HuH-7 (cell line): ENCODE data around the gene ST13.
"Not testable (repeated sequence)": the region's sequence is repeated elsewhere in the genome, so short reads cannot be mapped to it uniquely, and the experiment has no call there.

Experiments used
- DNase-seq: peaks from one replicate; pipeline ENCODE4 v3.0.0; 2011; ENCODE audit warnings: low spot score

The ST13 gene

GRCh38 chr22:40856513-40857308 lies at the start of gene ST13, which contains the start of gene XPNPEP3:
ST13 (minus strand) TSS chr22:40856639; CDS start chr22:40856540, 99 bp downstream.
XPNPEP3 (plus strand) TSS chr22:40857148; CDS start chr22:40857182, 34 bp downstream.
- peak; percentile 85 for DNase-seq

DNA sequence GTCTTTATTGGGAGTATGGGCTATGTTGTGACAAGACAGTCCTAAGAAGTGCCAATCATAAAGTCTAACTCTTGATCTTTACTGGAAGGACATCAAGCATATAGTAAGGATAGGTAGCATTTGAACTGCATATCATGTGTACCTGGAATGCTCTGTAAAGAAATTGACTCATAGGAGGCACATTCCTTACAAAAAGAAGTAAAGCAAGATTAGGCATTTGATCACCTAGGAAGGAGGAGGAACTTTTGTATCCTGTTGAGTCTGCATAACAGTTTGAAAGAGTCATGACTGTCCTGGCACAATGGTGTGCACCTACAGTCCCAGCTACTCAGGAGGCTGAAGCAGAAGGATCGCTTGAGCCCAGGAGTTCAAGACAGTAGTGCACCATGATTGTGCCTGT lies 47.7 kb upstream of the ST13 start:
- no peak for DNase-seq

DNA sequence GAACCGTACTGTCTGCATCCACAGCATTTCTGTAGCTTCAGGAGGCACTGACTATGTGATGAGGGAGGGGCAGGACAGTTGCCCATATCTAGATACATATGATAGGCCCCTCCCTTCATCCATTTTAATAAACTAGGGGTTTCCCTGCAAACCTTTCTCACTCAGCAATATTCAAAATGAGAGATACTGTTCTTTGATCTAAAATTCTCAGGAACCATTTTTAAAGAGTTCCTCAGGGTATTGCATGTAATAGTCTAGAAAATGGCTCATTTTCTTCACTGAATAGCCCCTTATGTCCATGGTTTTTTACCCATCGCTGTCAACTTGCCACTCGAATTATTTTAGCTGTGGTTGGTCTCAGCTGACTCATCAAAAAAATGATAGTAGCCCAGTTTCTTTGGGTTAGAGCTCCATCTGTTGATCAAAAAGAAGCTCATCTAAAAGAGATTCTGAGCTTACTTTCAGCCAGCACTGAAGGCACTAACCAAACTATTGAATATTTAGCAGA lies 42.5 kb upstream of the ST13 start:
- peak; percentile 38 for DNase-seq

DNA sequence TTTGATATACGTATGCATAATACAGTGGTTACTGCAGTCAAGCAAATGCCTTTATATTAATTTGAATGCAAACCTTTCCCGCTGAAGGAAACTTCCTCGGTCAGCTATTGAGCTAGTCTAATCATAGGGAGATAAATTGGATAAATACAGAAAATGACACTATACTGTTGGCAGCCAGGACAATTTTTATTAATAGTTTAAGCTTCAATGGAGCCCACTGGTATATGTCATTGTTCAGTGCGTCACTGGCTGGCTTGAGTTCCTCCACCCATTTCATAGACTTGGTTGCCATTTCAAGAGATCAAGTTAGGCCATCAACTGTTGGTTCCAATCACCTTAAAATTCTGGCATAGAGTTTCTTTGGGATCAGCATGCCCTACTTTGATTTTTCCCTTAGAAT lies 38.0 kb upstream of the ST13 start:
- no peak for DNase-seq

DNA sequence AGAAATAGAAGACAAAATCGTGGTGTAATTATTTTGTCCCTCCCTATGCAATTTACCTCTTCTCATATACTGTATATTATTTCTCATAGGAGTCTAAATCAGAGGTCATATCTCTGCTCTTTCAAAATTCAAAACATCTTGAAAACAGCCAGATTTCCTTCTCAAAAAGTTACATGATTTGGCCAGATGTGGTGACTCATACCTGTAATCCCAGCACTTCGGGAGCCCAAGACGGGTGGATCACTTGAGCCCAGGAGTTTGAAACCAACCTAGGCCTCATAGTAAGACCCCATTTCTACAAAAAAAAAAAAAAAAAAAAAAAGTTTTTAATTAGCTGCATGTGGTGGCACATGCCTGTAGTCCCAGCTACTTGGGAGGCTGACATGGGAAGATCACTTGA lies 34.4 kb upstream of the ST13 start:
- DNase-seq, result no peak

GRCh38 chr22:40889116-40889515 lies 32.7 kb upstream of the ST13 start:
- DNase-seq, result no peak

GRCh38 chr22:40878922-40879321 lies 22.5 kb upstream of the ST13 start:
- no peak for DNase-seq

DNA sequence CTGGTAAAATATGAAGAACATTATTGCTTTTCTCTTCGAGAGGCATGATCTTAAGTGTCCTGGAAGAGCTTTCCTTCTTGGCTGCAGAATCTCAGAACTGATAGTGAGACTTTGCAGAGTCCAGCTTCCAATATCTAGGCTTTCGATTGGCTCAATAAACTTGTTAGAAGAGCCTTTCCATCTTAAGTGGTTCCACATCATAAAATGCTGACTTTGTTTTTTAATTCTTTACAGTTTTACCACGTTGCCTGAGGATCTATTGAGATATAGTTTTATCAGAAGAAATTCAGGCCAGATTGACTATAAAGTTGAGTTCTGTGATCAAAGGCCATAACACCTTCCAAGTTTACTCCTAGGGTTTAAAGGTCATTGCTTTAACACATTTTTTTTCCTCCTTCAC lies 21.0 kb upstream of the ST13 start:
- DNase-seq, result no peak

DNA sequence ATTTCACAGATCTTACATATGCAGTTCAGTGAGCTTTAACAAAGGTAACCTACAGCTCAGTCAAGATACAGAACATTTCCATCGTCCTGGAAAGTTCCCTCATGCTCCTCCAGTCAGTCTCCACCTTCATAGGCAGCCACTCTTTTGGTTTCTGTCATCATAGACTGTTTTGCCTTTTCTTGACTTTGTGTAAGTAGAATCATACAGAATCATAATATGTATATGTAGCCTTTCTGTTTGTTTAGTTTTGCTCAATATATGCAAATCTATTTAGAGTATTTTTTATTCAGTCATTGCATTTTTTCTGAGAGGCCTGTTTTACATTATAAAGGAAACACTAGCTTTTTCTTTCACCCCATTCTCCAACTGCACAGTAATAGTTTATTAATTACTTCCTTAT lies 20.5 kb upstream of the ST13 start:
- no peak for DNase-seq

DNA sequence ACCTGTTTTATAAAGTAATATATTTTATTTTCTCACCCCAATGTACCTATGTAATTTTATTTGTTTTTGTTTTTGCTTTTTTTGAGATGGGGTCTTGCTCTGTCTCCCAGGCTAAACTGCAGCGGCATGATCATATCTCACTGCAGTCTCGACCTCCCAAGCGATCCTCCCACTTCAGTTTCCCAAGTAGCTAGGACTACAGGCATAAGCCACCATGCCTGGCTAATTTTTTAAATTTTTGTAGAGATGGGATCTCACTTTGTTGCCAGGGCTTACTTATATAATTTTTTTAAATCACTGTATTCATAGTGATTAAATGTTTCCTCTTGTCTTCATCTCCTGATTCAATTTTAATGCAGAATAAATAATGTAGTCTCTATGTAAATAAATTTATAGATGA lies 18.7 kb upstream of the ST13 start:
- no peak for DNase-seq

DNA sequence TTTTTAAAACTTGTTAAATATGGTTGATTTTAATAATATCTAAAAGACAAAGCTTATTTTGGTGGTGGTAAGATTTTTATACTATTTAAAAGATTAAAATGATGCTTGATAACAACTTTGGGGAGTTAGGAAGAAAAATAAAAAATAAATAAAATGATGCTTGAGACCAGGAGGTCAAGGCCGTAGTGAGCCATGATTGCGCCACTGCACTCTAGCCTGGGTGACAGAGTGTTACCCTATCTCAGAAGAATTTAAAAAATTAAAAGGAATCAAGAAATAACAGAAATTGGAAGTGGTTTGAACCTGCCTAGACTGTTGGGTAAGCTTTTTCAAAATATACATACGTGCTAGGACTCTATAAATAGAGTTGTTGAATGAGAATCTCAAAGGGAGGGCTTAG lies 17.6 kb upstream of the ST13 start:
- no peak for DNase-seq

GRCh38 chr22:40868379-40868778 lies 11.9 kb upstream of the ST13 start:
- not testable (repeated sequence) for DNase-seq

- DNase-seq, result no peak
Observed at GRCh38 chr22:40867109-40867508, 10.7 kb upstream of the ST13 start.

DNA sequence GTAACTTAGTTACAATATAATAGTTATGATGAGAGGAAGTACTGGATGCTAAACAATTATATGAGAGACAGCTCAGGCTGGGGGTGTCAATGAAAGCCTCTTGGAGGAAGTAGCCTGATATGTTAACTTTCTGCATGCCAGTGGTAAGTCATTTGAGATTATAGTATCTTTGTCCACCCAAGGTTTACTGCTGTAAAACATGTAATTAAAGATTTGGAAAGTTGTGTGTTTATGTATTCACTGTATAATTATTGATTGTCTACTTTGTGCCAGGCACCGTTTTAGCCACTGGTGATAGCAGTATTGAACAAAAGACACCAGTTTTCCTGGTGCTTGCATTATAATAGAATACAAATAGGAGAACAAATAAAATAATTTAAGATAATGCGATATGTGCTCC lies 6.1 kb upstream of the ST13 start:
- no peak for DNase-seq

DNA sequence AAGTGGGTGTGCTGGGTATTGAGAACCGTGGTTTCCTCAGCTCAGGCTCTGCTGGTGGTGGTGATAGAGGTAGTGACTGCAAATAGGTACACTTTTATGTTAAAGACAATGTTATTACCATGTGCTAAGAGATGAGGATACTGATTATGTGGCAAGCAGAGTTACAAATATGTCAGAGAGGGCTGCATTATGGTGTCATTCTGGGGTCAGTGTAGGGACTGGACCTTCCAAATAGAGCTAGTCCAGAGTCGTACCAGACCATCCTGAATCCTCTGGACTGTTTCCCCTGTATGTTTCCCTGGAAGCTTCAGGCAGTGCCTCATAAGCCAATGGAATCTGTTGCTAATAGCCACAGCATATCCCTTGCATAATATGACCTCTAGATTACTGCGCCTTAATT lies 5.6 kb upstream of the ST13 start, which contains the start of gene DNAJB7:
TSS of gene DNAJB7 (minus strand) at position 101 of the 400 bp plus-strand sequence. CDS start 119 bp downstream, outside the sequence.
- DNase-seq, result no peak

GRCh38 chr22:40857309-40857855 lies 943 bp upstream of the ST13 start:
- no peak for DNase-seq

DNA sequence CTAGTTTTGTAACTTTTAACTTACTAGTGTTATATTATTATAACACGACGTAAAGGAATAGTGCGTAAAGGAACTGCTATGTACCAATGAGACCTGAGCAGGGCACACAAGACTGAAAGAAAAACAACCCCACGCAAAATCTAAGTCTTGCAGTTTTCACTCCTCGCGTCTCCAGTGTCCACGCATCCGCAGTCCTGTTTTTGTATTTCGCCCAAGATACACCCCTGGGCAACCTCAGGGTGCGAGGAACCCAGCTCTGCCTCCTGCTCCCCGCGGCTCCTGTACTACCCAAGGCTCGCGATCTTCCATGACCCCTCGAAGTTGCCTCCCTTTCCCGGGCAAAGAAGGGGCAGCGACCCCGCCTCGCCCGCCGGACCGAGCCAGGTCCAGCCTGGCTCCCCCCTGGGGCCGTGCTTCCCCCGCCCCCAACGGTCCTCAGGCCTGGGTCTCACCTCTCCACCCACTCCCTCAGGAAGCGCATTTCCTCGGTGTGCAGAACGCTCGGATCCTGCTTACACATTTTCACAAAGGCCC lies 393 bp downstream of the ST13 start:
- DNase-seq, result peak; percentile 10

DNA sequence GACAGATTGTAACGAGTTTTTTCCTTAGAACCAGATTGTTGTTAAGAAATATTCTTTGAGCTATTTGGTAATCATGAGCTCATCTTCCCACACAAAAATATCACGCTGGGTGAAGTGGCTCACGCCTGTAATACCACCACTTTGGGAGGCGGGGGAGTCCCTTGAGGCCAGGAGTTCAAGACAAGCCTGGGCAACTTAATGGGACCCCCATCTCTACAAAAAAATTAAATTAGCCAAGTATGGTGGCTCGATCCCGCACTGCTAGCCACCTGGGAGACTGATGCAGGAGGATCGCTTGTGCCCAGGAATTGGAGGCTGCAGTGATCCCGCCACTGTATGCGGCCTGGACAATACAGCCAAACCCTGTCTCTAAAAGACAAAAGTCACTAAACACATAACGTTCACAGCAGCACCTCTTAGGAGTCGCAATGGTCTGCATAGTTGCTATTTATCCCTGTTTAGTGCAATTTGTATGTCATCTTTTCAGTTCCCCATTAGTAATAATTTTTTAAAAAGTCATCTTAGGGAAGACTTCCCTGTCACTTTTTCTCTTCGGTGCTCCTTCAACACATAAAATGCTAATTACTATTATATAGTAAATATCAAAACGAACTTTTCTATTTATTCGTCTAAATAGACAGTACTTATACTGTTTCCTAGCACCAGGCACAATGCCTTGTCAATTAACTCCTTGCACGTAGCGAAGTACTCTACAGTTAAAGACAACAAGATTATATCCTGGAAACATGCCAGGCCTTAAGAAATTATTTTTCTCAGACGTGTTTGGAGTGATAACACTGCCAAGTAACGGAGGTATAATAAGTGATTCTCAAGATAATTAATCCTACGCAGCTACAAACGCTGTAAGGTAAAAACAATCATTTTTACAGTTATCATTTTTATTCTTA lies 1.1 kb downstream of the ST13 start:
- DNase-seq, result no peak

DNA sequence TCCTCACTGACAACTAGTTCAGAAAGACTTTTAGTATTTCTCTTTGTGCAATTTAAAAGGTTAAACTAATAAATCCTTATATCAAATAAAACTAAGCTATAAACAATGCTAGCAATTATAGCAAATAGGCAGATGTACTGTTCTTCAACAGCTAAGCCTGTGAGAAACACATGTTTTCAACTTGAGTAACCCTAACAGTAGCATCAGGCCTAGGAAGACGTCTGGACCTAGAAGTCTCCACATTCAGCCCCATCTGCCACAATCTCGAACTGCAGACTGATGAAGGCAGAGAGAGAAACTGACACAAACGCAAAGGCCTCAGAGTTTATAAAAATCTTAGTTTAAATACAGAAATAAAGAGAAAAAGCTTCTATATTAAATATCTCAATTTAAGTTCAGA lies 2.5 kb downstream of the ST13 start:
- no peak for DNase-seq

DNA sequence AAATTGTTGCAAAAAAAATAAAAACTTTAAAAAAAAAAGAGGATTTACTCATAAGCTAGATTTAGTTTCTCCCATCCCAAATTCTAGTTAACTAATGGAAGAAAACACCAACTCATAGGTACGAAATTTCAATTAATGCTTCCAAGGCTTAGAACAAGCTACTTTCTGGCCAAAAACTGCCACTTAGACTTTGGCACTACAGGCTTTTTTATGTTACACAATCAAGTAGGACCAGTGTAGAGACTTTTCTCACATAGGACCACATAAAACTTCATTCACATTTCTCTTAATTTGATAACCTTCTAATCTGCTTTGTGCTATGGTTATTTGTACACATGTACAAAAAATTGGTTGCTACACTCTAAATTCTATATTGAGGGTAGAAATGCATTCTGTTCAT lies 3.1 kb downstream of the ST13 start:
- no peak for DNase-seq

DNA sequence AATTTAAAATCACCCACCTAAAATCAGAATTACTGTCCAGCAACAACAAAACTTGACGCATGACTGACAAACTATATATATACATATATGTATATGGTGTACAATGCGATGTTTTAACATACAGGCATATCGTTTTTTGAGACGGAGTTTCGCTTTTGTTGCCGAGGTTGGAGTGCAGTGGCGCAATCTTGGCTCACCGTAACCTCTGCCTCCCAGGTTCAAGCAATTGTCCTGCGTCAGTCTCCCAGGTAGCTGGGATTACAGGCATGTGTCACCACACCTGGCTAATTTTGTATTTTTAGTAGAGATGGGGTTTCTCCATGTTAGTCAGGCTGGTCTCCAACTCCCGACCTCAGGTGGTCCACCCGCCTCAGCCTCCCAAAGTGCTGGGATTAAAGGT lies 10.6 kb downstream of the ST13 start:
- DNase-seq, result not testable (repeated sequence)

DNA sequence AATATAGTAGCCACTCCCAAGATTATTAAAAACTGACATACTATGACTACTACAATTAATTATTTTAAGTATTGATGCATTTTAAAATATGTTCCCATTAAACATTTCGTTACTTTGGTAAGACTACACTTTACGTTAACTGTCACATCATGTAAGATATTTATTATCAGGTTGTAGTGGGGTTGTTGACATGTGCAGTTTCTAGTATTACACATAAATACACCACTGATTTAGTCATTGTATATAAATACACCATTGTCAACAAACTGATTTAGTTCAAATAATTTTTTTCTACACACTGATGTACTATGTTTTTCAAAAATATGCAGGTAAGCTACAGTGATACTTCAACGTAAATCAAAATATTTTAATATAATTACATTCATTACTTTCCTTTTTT lies 11.5 kb downstream of the ST13 start:
- DNase-seq, result no peak
